A549 (cell line): ENCODE measurements around the gene KCNQ5. TPM values are rescaled to one million over a fixed set of nuclear protein-coding genes. Genes with fewer than 3 reads are reported as not detected.

ENCODE experiments used
- ATAC-seq, 2 experiments: fragments of 200-7000 bp in 1 of 2; fragments of >200 bp in 1 of 2; cut with Nextera tagmentation in 1 of 2; cut with Tn5 transposase in 1 of 2; 3 replicates each; pipeline versions ENCODE4 v1.8.0 to v1.9.1; 2018 to 2020; ENCODE audit warnings: mild to moderate bottlenecking in 1 of 2, moderate library complexity in 1 of 2
- CTCF ChIA-PET: fragments of 300-600 bp; sonication (Branson Sonifier 250); formaldehyde crosslinking; extraction: SDS; loops from one replicate; lab custom pipeline; 2021; ENCODE audit warnings: antibody characterized with exemption, inconsistent platforms; lab: Yijun Ruan, JAX
- POLR2A ChIA-PET: fragments of 350-600 bp; formaldehyde crosslinking; extraction: SDS; loops from one replicate; lab custom pipeline; 2021; ENCODE audit warnings: antibody characterized with exemption, inconsistent platforms; lab: Yijun Ruan, JAX
- DNase-seq, 2 experiments: peaks; one replicate each; pipeline versions ENCODE4 v3.0.0 to v3.0.0-alpha.2; 2011 to 2016; ENCODE audit warnings: low read depth in 1 of 2, low spot score in 1 of 2
- FAIRE-seq: peaks from 2 replicates; lab custom pipeline; 2011; peaks lifted over from hg19 to GRCh38; lab: Jason Lieb, UNC
- H3K27ac ChIP-seq, 2 experiments: fragments of >200 bp; sonication (Bioruptor Twin); formaldehyde crosslinking; 3 replicates each; pipeline ENCODE4 v1.5.1; 2016 to 2017
- H3K4me1 ChIP-seq: fragments of >200 bp; sonication (Bioruptor Twin); formaldehyde crosslinking; 3 replicates; pipeline ENCODE4 v1.6.1; 2016
- H3K4me2 ChIP-seq: fragments of >200 bp; sonication (Bioruptor Twin); formaldehyde crosslinking; 3 replicates; pipeline ENCODE4 v1.6.1; 2016
- H3K4me3 ChIP-seq: fragments of >200 bp; sonication (Bioruptor Twin); formaldehyde crosslinking; 3 replicates; pipeline ENCODE4 v1.5.1; 2016
- H3K9me3 ChIP-seq: fragments of >200 bp; sonication (Bioruptor Twin); formaldehyde crosslinking; 3 replicates; pipeline ENCODE4 v1.6.1; 2016
- CBX8 ChIP-seq: fragments of 200-600 bp; sonication (generic); IDR thresholded peaks from 2 replicates; pipeline ENCODE4 v1.6.1; 2016
- CHD2 ChIP-seq: fragments of 150-350 bp; IDR thresholded peaks from 2 replicates; pipeline ENCODE4 v1.6.1; 2014; ENCODE audit warnings: low read length; ENCODE audit not compliant: partially characterized antibody
- CTCF ChIP-seq: fragments of >200 bp; sonication (Bioruptor Twin); formaldehyde crosslinking; IDR thresholded peaks from 3 replicates; pipeline ENCODE4 v1.5.1; 2016
- E2F6 ChIP-seq: IDR thresholded peaks from 2 replicates; pipeline ENCODE4 v1.6.1; 2012; ENCODE audit warnings: low read depth, borderline replicate concordance
- FOSL2 ChIP-seq, 2 experiments: fragments of 450-650 bp in 1 of 2; fragments of >200 bp in 1 of 2; sonication (Bioruptor Twin) in 1 of 2; formaldehyde crosslinking; IDR thresholded peaks; 2 replicates each; pipeline versions ENCODE4 v1.5.0 to v1.6.1; 2016 to 2020; ENCODE audit warnings: mild to moderate bottlenecking in 1 of 2, moderate library complexity in 1 of 2
- FOXS1 ChIP-seq: fragments of 250-450 bp; sonication (Bioruptor Pico); IDR thresholded peaks from 2 replicates; pipeline ENCODE4 v1.5.0; 2020; ENCODE audit warnings: mild to moderate bottlenecking, moderate library complexity
- HDAC2 ChIP-seq: fragments of 200-600 bp; sonication (generic); IDR thresholded peaks from 2 replicates; pipeline ENCODE4 v1.6.1; 2016
- HES2 ChIP-seq: fragments of >200 bp; sonication (Bioruptor Twin); formaldehyde crosslinking; IDR thresholded peaks from 2 replicates; pipeline ENCODE4 v1.6.1; 2016
- HOXA7 ChIP-seq: fragments of 250-450 bp; sonication (Bioruptor Pico); IDR thresholded peaks from 2 replicates; pipeline ENCODE4 v1.5.0; 2020; ENCODE audit warnings: mild to moderate bottlenecking, moderate library complexity
- HOXB13 ChIP-seq: fragments of 250-450 bp; sonication (Bioruptor Pico); IDR thresholded peaks from 2 replicates; pipeline ENCODE4 v1.5.0; 2020; ENCODE audit warnings: low read depth, mild to moderate bottlenecking, moderate library complexity
- JUN ChIP-seq, 2 experiments: fragments of >200 bp; sonication (Bioruptor Twin); formaldehyde crosslinking; IDR thresholded peaks; 2 replicates in 1 of 2; 3 replicates in 1 of 2; pipeline ENCODE4 v1.6.1; 2016 to 2017
- KDM1A ChIP-seq: fragments of 200-600 bp; sonication (generic); IDR thresholded peaks from 2 replicates; pipeline ENCODE4 v1.6.1; 2016; ENCODE audit warnings: low read depth, mild to moderate bottlenecking
- MAFK ChIP-seq: fragments of 450-650 bp; IDR thresholded peaks from 2 replicates; pipeline ENCODE4 v1.6.1; 2014; ENCODE audit not compliant: partially characterized antibody
- MAX ChIP-seq: IDR thresholded peaks from 2 replicates; pipeline ENCODE4 v1.6.1; 2012
- MYC ChIP-seq: IDR thresholded peaks from 2 replicates; pipeline ENCODE4 v1.6.1; 2012; ENCODE audit warnings: mild to moderate bottlenecking, inconsistent platforms, low read length, improper control_type of control experiment, borderline replicate concordance
- NFE2L2 ChIP-seq: fragments of 150-350 bp; conservative IDR thresholded peaks from 2 replicates; pipeline ENCODE4 v1.6.1; 2014; ENCODE audit warnings: low read length
- PHF8 ChIP-seq: fragments of 200-600 bp; sonication (generic); IDR thresholded peaks from 2 replicates; pipeline ENCODE4 v1.6.1; 2016; ENCODE audit warnings: low read depth, mild to moderate bottlenecking, antibody characterized with exemption, moderate library complexity, borderline replicate concordance
- POLR2AphosphoS2 ChIP-seq: conservative IDR thresholded peaks from 2 replicates; pipeline ENCODE4 v1.6.1; 2012; ENCODE audit warnings: low read length, improper control_type of control experiment, inconsistent platforms
- RAD21 ChIP-seq, 2 experiments: fragments of >200 bp in 1 of 2; sonication (Bioruptor Twin) in 1 of 2; formaldehyde crosslinking in 1 of 2; IDR thresholded peaks in 1 of 2; conservative IDR thresholded peaks in 1 of 2; 2 replicates in 1 of 2; 3 replicates in 1 of 2; pipeline ENCODE4 v1.6.1; 2012 to 2018; ENCODE audit warnings: inconsistent platforms in 1 of 2
- RCOR1 ChIP-seq: fragments of 150-350 bp; IDR thresholded peaks from 2 replicates; pipeline ENCODE4 v1.6.1; 2014; ENCODE audit warnings: antibody characterized with exemption, low read length, low read depth
- REST ChIP-seq: fragments of 200-600 bp; sonication (generic); IDR thresholded peaks from 2 replicates; pipeline ENCODE4 v1.6.1; 2016; ENCODE audit warnings: antibody characterized with exemption, mild to moderate bottlenecking, moderate library complexity
- RFX5 ChIP-seq: fragments of 450-650 bp; IDR thresholded peaks from 2 replicates; pipeline ENCODE4 v1.7.1; 2014; ENCODE audit warnings: antibody characterized with exemption, mild to moderate bottlenecking, moderate library complexity
- TP53 ChIP-seq: fragments of 250-450 bp; sonication (Bioruptor Pico); IDR thresholded peaks from 2 replicates; pipeline ENCODE4 v1.5.0; 2021; ENCODE audit warnings: mild to moderate bottlenecking, moderate library complexity
- ZNF302 ChIP-seq: fragments of 250-450 bp; sonication (Bioruptor Pico); IDR thresholded peaks from 2 replicates; pipeline ENCODE4 v1.9.0; 2021; ENCODE audit warnings: inconsistent platforms, mild to moderate bottlenecking, moderate library complexity
- ZSCAN20 ChIP-seq: fragments of 250-450 bp; sonication (Bioruptor Pico); IDR thresholded peaks from 2 replicates; pipeline ENCODE4 v1.8.0; 2022; ENCODE audit warnings: mild to moderate bottlenecking, moderate library complexity
- WGBS: methylation state at CpG from one replicate; pipeline ENCODE4 v1.1.6; 2017; ENCODE audit errors: missing lambda C conversion rate; 5-methylcytosine and 5-hydroxymethylcytosine counted together
- polyA plus RNA-seq, 4 experiments: library from polyadenylated mRNA; depleted of rRNA in 3 of 4; stranded (reverse); fragments of >200 nt; fragmentation: RNase III in 1 of 4; extraction: RNeasy Plus Mini Kit Qiagen cat#74134 plus additional on column Dnase treatment in 1 of 4; gene quantifications; 2 replicates in 3 of 4; 3 replicates in 1 of 4; pipeline ENCODE4 v1.2.3, GENCODE V29; 2011 to 2017

Gene KCNQ5
- polyA plus RNA-seq, 2 of the 4 experiments (the other 2 are of a cell fraction): 1.2 to 1.3 TPM

GRCh38 chr6:73024598-73024997, 402.7 kb downstream of the KCNQ5 start:
- DNase-seq: no peak
- CTCF ChIA-PET: no interaction called here
- no peak for ATAC-seq
- no peak overlapping the region; the same call in 2 of the 3 replicates for H3K4me2 ChIP-seq
- POLR2A ChIA-PET: no interaction called here
- peaks cover 4% of the 10 kb centered on the region; the same call in 1 of the 3 replicates for H3K4me1 ChIP-seq
- FAIRE-seq: no peak
- H3K4me3 ChIP-seq: no peak overlapping the region
- 4% methylated on average over 1 of the region's 1 CpG for WGBS
- no peaks in the 10 kb centered on the region for H3K9me3 ChIP-seq
- TF ChIP-seq RAD21 (conservative IDR thresholded peaks at IDR 0.05 in 1 of 2, IDR thresholded peaks at IDR 0.05 in 1 of 2) (no peak), REST (no peak), FOXS1 (no peak), CBX8 (no peak), MAFK (no peak), TP53 (CRISPR knock-in tag) (no peak), KDM1A (no peak), NFE2L2 (no peak), MYC (no peak), JUN (IDR thresholded peaks at IDR 0.05) (no peak), POLR2AphosphoS2 (no peak), FOSL2 (IDR thresholded peaks at IDR 0.05) (no peak), FOSL2 (CRISPR knock-in tag; IDR thresholded peaks at IDR 0.05) (no peak), ZSCAN20 (CRISPR knock-in tag) (no peak), RFX5 (no peak), HOXA7 (CRISPR knock-in tag) (no peak)
- no peak overlapping the region for H3K27ac ChIP-seq

GRCh38 chr6:73027691-73028090, 405.8 kb downstream of the KCNQ5 start:
- ChIA-PET POLR2A (no interaction called here), CTCF (interaction anchor here (1.5 kb wide), 1 partner anchor 13 kb away, joined by 3 read pairs; no protein-coding TSS in a partner anchor)
- Histone ChIP-seq H3K4me2 (no peak overlapping the region), H3K27ac (no peak overlapping the region), H3K4me1 (peaks cover 18% of the 10 kb centered on the region), H3K9me3 (no peaks in the 10 kb centered on the region), H3K4me3 (no peak overlapping the region)
- no peak for DNase-seq
- TF ChIP-seq MAX: no peak
- TF ChIP-seq CTCF: no peak
- TF ChIP-seq FOSL2 (IDR thresholded peaks at IDR 0.05): no peak
- no peak for TF ChIP-seq FOSL2 (CRISPR knock-in tag; IDR thresholded peaks at IDR 0.05)
- no peak for TF ChIP-seq RFX5
- no peak for TF ChIP-seq HOXA7 (CRISPR knock-in tag)
- TF ChIP-seq CBX8: no peak
- no peak for TF ChIP-seq HOXB13 (CRISPR knock-in tag)
- no peak for TF ChIP-seq ZSCAN20 (CRISPR knock-in tag)
- no peak for TF ChIP-seq KDM1A
- no peak for TF ChIP-seq HES2
- TF ChIP-seq HDAC2: no peak
- TF ChIP-seq CHD2: no peak
- TF ChIP-seq ZNF302 (CRISPR knock-in tag): no peak
- TF ChIP-seq PHF8: no peak
- no peak for TF ChIP-seq E2F6
- no peak for TF ChIP-seq POLR2AphosphoS2
- TF ChIP-seq RCOR1: no peak
- no peak for FAIRE-seq
- ATAC-seq: no peak
